Stimulated activated naive CD8-positive, alpha-beta T cell treated with anti-CD3 and anti-CD28 coated beads, Interleukin-15, Interleukin-2, amounts not matched to agents 100 ng/mL and 50 ng/mL, for 24 hours (primary cell): Measurements from ENCODE around the gene TMEM209.
"Not testable (repeated sequence)": the region's sequence is repeated elsewhere in the genome, so short reads cannot be mapped to it uniquely, and the experiment has no call there.

Experiments
- H3K27ac Mint-ChIP-seq: one replicate; pipeline ENCODE4 v1.8.0; 2021; ENCODE audit warnings: mild to moderate bottlenecking, mixed read lengths
- H3K27me3 Mint-ChIP-seq: one replicate; pipeline ENCODE4 v1.8.0; 2021; ENCODE audit warnings: mixed read lengths
- H3K36me3 Mint-ChIP-seq: one replicate; pipeline ENCODE4 v1.8.0; 2021; ENCODE audit warnings: low read depth, mixed read lengths
- H3K4me1 Mint-ChIP-seq: one replicate; pipeline ENCODE4 v1.8.0; 2021; ENCODE audit warnings: low read depth, mixed read lengths
- H3K4me3 Mint-ChIP-seq: one replicate; pipeline ENCODE4 v1.8.0; 2021; ENCODE audit warnings: mild to moderate bottlenecking, mixed read lengths
- H3K9me3 Mint-ChIP-seq: one replicate; pipeline ENCODE4 v1.8.0; 2021; ENCODE audit warnings: mixed read lengths

Gene TMEM209

DNA sequence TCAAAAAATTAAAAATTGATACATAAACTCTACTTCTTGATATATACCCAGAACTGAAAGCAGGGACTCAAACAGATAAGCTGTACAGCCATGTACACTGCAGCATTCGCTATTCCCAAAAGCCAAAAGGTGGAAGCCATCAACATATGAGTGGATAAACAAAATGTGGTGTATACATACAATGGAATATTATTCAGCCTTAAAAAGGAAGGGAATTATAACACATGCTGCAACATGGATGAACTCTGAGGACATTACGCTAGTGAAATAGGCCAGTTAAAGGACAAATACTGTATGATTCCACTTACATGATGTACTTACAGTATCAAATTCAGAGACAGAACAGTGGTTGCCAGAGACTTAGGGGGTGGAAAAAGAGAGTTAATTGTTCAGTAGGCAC, 8.1 kb downstream of the TMEM209 start:
- Mint-ChIP-seq H3K36me3 (peaks cover 70% of the 10 kb centered on the region), H3K4me3 (no peak overlapping the region)

DNA sequence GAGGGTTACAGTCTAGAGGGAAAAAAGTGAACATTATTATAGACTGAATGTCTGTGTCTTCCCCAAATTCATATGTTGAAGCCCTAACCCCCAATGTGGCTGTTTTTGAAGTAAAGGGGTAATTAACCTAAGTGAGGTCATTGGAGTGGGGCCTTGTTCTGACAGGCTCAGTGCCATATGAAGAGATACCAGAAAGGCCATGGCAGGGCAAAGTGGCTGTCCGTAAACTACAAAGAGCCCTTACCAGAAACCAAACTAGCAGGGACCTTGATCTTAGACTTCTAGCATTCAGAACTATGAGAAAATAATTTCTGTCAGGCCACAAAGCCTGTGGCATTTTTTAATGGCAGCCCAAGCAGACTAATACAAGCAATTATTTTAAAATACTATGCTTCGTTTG, 8.7 kb downstream of the TMEM209 start:
- Mint-ChIP-seq H3K9me3 (no peaks in the 10 kb centered on the region), H3K4me3 (no peak overlapping the region)

More for the DNA sequence above, 8.1 kb downstream of the TMEM209 start:
- Mint-ChIP-seq H3K27me3 (no peaks in the 10 kb centered on the region), H3K9me3 (no peaks in the 10 kb centered on the region), H3K4me1 (peaks cover 18% of the 10 kb centered on the region), H3K27ac (no peak overlapping the region)

DNA sequence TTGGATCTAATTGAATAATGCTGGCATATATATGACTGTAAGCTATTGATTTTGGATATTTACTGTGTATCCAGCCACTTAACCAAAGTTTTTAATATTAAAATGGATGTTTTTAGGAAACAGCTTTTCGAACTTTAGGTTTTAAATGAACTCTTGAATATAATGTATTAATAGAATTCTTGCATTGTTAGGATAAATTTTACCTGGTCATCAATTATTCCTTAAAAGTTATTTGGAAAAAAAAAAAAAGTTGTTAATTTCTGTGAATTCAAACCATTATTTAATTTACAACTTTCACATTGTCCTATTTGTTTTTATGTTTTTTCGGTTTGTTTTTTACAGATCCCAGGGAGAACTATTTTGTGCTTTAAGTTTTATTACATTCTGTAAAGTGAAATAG, 9.8 kb downstream of the TMEM209 start:
- no peak overlapping the region for H3K4me3 Mint-ChIP-seq
- no peaks in the 10 kb centered on the region for H3K27me3 Mint-ChIP-seq
- H3K4me1 Mint-ChIP-seq: peaks cover 10% of the 10 kb centered on the region
- H3K27ac Mint-ChIP-seq: no peak overlapping the region
- H3K36me3 Mint-ChIP-seq: peaks cover 69% of the 10 kb centered on the region
- H3K9me3 Mint-ChIP-seq: no peaks in the 10 kb centered on the region

More for the DNA sequence above, 8.7 kb downstream of the TMEM209 start:
- peaks cover 70% of the 10 kb centered on the region for H3K36me3 Mint-ChIP-seq
- peaks cover 14% of the 10 kb centered on the region for H3K4me1 Mint-ChIP-seq
- H3K27me3 Mint-ChIP-seq: no peaks in the 10 kb centered on the region
- H3K27ac Mint-ChIP-seq: no peak overlapping the region

DNA sequence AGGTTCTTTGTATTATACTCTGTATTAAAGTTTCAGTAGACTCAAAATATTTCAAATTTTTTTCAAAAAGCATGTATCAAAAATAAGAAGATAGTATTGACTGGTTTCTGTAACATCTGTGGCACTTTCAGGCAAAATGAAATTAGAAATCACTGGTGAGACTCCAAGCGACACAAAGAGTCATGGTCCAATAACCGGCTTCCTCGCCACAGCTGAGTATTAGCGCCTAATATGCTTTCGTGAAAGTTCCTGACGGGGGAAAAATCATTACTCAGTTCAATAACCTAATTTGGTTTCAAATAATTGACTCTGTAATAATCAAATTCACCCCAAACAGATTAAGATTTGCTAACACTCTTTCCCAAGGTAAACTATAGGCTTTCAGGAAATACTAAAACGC, 13.4 kb downstream of the TMEM209 start:
- no peak overlapping the region for H3K4me3 Mint-ChIP-seq
- H3K27ac Mint-ChIP-seq: no peak overlapping the region
- peaks cover 3% of the 10 kb centered on the region for H3K4me1 Mint-ChIP-seq
- H3K27me3 Mint-ChIP-seq: no peaks in the 10 kb centered on the region
- H3K36me3 Mint-ChIP-seq: peaks cover 68% of the 10 kb centered on the region
- no peaks in the 10 kb centered on the region for H3K9me3 Mint-ChIP-seq

DNA sequence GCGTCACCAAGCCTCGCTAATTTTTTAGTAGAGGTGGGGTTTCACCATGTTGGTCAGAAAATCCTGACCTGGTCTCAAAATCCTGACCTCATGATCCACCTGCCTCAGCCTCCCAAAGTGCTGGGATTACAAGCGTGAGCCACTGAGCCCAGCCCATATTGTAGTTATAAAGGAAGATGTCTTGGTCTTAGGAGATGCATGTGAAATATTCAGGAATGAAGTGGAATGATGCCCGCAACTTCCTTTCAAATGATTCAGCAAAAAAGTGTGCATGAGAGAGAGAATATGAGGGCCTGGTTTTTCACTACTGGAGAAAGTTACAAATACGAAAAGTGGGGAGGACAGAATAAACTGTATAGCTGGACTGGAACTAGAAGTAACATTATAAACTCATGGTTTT, 15.9 kb downstream of the TMEM209 start:
- Mint-ChIP-seq H3K27me3 (no peaks in the 10 kb centered on the region), H3K4me1 (peaks cover 6% of the 10 kb centered on the region), H3K27ac (no peak overlapping the region), H3K36me3 (peaks cover 60% of the 10 kb centered on the region), H3K9me3 (no peaks in the 10 kb centered on the region), H3K4me3 (no peak overlapping the region)

DNA sequence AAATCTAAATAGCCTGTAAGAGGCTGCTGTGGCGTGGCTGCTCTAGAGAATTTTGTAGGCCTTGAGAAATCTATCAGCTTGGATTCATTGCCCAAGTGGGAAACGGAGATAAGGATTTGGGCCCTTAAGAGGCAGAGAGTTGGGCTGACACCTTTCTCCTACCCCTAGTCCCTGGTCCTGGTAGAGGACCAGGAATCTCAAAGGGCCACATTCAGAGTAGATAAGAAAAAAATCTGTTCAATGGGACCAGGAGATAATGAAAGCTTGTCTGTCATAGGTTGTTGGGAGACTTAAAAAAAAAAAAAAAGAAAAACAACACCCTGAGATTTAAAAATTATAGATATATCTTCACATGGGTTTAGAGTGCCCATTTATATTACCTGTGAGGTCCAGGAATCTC, 17.8 kb downstream of the TMEM209 start:
- Mint-ChIP-seq H3K9me3 (no peaks in the 10 kb centered on the region), H3K27ac (no peak overlapping the region), H3K4me3 (no peak overlapping the region), H3K36me3 (peaks cover 66% of the 10 kb centered on the region), H3K27me3 (no peaks in the 10 kb centered on the region), H3K4me1 (peaks cover 20% of the 10 kb centered on the region)

DNA sequence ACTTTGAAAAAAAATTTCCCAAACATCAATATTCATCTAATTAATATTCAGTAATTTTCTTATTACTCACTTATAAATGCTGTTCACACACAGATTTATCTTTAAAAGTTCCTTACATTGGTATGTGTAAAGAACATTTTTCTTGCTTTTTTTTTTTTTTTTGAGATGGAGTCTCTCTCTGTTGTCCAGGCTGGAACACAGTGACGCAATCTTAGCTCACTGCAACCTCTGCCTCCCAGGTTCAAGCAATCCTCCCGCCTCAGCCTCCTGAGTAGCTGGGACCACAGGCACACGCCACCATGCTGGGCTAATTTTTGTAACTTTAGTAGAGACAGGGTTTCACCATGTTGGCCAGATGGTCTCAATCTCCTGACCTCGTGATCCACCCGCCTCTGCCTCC, 20.9 kb downstream of the TMEM209 start:
- H3K27me3 Mint-ChIP-seq: not testable (repeated sequence)
- H3K36me3 Mint-ChIP-seq: peaks cover 66% of the 10 kb centered on the region

DNA sequence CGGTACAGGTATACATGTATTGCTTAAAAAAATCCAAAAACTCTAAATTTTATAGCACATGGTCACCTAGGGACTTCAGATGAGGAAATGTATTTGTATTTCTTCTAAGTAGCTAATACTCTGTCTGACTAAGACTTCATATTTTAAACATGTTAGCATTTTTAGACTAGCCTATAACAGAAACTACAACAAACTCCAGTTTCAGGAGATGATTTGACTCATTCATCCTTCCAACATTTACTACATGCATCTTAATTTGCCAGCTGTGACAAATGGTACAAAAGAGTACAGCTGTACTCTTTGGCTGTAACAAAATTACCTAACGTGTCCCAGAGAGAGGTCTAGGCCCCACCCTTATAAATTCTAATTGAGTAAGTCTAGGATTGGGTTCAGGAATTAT, 22.2 kb downstream of the TMEM209 start:
- H3K27ac Mint-ChIP-seq: no peak overlapping the region
- peaks cover 67% of the 10 kb centered on the region for H3K36me3 Mint-ChIP-seq
- no peaks in the 10 kb centered on the region for H3K27me3 Mint-ChIP-seq
- H3K4me1 Mint-ChIP-seq: peaks cover 31% of the 10 kb centered on the region
- H3K4me3 Mint-ChIP-seq: no peak overlapping the region
- H3K9me3 Mint-ChIP-seq: no peaks in the 10 kb centered on the region

More for the DNA sequence above, 20.9 kb downstream of the TMEM209 start:
- H3K9me3 Mint-ChIP-seq, H3K4me3 Mint-ChIP-seq, H3K27ac Mint-ChIP-seq: not testable (repeated sequence)
- H3K4me1 Mint-ChIP-seq: peaks cover 35% of the 10 kb centered on the region

DNA sequence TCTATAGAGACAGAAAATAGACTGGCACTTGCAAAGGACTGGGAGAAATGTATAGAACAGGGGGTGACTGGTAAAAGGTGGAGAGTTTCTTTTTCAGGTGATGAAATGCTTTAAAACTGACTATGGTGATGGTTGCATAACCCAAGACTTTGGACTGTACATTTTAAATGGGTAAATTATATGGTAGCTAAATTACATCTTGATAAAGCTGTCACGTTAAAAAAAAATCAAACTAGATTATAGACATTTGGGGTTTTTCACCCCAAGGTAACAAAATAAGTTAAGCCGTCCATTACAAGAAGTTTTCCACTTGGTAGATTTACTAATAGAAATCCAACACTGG, 24.0 kb downstream of the TMEM209 start:
- peaks cover 71% of the 10 kb centered on the region for H3K36me3 Mint-ChIP-seq
- H3K4me1 Mint-ChIP-seq: peaks cover 29% of the 10 kb centered on the region
- no peaks in the 10 kb centered on the region for H3K27me3 Mint-ChIP-seq
- peak overlapping the region; percentile 30 for H3K4me3 Mint-ChIP-seq
- peak overlapping the region; percentile 91 for H3K27ac Mint-ChIP-seq
- no peaks in the 10 kb centered on the region for H3K9me3 Mint-ChIP-seq

DNA sequence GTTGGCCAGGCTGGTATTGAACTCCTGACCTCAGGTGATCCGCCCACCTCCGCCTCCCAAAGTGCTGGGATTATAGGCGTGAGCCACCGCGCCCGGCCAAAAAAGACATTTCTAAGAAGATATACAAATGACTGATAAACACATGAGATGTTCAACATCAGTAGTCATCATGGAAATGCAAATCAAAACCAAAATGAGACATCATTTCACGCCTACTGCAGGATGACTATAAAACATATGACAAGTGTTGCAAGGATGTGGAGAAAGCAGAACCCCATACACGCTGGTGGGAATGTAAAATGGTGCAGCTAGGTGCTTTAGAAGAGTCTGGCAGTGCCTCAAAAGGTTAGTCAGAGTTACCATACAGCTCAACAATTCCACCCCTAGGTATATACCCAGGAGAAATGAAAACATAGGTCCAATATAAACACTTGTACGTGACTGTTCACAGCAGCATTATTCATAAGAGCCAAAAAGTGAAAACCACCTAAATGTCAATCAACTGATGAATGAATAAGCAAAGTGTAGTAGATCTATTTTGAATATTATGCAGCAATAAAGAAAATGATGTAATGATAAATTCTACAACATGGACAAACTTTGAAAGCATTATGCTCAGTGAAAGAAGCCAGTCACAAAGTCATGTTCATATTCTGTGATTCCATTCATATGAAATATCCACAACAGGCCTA, 24.5 kb downstream of the TMEM209 start:
- H3K27me3 Mint-ChIP-seq: no peaks in the 10 kb centered on the region
- H3K9me3 Mint-ChIP-seq: no peaks in the 10 kb centered on the region
- H3K36me3 Mint-ChIP-seq: peaks cover 74% of the 10 kb centered on the region
- peak overlapping the region; percentile 30 for H3K4me3 Mint-ChIP-seq
- H3K27ac Mint-ChIP-seq: peak overlapping the region; percentile 91
- H3K4me1 Mint-ChIP-seq: peaks cover 29% of the 10 kb centered on the region

DNA sequence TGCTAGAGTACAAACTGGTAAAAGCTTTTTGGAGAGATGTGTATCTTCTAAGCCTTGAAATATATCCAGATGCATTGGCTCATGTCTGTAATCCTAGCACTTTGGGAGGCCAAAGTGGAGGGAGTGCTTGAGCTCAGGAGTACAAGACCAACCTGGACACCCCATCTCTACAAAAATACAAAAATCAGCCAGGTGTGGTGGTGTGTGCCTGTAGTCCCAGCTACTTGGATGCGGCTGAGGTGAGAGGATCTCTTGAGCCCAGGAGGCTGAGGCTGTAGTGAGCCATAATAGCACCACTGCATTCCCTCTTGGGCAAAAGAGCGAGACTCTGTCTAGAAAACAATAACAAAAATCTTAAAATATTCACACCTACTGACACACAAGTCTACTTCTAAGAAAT, 25.6 kb downstream of the TMEM209 start:
- no peak overlapping the region for H3K4me3 Mint-ChIP-seq
- no peaks in the 10 kb centered on the region for H3K9me3 Mint-ChIP-seq
- peaks cover 73% of the 10 kb centered on the region for H3K36me3 Mint-ChIP-seq
- H3K4me1 Mint-ChIP-seq: peaks cover 29% of the 10 kb centered on the region
- no peaks in the 10 kb centered on the region for H3K27me3 Mint-ChIP-seq
- no peak overlapping the region for H3K27ac Mint-ChIP-seq

DNA sequence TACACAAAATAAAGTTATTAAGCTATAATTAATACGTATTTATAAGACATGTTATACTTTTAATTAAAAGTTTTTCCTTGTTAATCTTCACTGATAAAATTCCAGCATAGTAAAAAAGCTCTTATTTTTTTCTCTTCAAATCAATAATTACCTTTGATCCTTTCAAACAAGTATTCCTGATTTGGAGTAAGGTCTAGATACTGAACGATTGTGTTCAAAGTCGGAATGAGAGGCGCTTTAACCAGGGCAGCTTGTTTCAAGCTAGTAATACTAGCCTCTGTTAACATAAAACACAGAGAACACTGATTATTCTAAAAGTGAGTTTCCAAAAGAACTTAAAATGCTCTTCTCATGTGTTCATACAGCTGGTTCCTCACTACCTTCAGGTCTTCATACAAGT, 27.0 kb downstream of the TMEM209 start:
- peaks cover 73% of the 10 kb centered on the region for H3K36me3 Mint-ChIP-seq
- H3K4me1 Mint-ChIP-seq: peaks cover 23% of the 10 kb centered on the region
- no peaks in the 10 kb centered on the region for H3K9me3 Mint-ChIP-seq
- no peak overlapping the region for H3K4me3 Mint-ChIP-seq
- no peaks in the 10 kb centered on the region for H3K27me3 Mint-ChIP-seq
- H3K27ac Mint-ChIP-seq: no peak overlapping the region

DNA sequence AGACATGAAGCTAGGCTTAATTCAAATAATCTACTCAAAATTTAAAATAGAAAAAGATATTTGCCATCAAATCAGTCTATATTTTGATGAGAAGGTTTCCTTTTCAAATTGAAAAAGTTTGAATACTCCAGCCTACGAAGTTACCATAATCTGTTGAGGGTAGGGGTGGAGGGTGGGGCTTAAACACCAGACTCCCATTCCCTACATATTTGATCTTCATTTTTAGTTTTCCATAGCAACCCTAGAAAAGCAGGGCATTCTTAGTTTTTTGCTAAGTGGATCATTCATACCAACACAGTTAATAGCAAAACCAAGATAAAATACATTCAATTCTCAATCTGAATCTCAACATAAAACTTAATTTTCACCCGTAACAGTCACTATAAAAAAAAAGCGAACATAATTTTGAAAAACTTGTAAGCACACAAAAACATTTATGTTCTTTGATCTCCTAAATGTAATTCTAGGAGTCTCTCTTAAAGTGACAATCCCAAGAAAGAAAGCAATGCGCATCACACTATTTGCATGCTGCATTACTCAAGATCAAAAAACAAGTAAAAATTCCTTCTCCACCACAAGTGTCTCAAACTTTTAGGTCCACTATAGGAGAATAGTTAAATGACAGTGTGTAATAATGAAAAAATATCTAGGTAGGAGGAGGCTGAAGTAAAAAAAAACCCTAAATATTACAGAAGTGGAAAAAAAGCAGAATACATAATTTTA, 30.8 kb downstream of the TMEM209 start:
- H3K36me3 Mint-ChIP-seq: peaks cover 68% of the 10 kb centered on the region
- no peak overlapping the region for H3K27ac Mint-ChIP-seq
- H3K27me3 Mint-ChIP-seq: no peaks in the 10 kb centered on the region
- H3K4me3 Mint-ChIP-seq: no peak overlapping the region
- no peaks in the 10 kb centered on the region for H3K4me1 Mint-ChIP-seq
- no peaks in the 10 kb centered on the region for H3K9me3 Mint-ChIP-seq

DNA sequence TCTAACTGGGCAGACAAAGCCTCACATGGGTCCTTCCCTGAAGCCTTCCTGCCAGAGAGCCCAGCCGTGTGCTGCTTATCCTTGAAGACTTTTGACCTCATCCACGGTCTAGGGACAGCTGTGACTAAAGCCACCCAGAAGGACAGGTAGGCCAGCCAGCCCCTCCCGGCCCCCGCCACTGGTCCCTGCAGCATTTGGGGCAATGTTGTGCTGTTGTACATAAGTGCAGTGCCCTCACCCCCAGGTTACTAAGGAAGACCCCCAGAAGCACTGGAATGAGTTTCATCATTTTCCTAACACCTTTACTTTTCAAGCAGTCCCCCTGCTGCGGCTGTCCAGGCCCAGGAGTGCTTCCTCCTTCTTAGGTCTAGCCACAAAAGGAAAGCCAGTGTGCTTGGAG, 43.0 kb downstream of the TMEM209 start:
- H3K27me3 Mint-ChIP-seq: no peaks in the 10 kb centered on the region
- H3K36me3 Mint-ChIP-seq: peaks cover 85% of the 10 kb centered on the region

DNA sequence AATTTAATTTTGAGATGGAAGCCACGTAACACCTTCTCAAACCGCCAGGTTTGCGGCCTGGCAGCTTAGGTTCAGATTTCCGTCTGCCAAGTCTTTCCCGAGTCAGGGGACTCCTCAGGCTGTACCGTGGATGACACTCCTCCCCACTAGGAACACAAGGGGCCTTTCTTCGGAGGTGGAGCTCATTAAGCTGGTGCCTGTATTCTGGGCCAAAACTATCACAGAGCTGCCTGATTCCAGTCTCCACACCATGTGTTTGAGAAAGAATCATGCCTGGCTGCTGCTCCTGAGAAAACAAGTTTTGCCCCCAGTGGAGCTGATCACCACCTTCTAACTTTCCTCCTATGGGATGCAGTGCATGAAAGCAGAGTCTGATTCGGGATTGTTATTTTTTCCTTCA, 44.8 kb downstream of the TMEM209 start:
- no peaks in the 10 kb centered on the region for H3K9me3 Mint-ChIP-seq

More for the DNA sequence above, 43.0 kb downstream of the TMEM209 start:
- Mint-ChIP-seq H3K27ac (no peak overlapping the region), H3K4me3 (no peak overlapping the region), H3K4me1 (no peaks in the 10 kb centered on the region), H3K9me3 (no peaks in the 10 kb centered on the region)

DNA sequence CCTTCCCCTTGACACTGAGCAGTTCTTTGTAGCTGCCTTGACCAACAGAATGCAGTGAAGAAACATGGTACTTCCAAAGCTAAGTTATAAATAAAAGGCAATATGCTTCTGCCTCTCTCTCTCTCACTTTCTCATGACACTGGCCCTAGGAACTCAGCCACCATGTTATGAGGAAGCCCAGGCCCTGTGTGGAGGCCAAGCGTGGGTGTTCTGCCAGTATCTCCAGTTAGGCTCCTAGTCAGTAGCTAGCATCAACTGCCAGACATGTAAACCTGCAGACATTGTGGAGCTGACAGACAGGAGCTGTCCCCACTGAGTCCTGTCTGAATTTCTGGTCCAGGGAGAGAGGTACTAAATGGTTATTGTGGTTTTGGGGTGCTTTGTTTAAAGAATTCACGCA, 45.2 kb downstream of the TMEM209 start:
- Mint-ChIP-seq H3K9me3 (no peaks in the 10 kb centered on the region), H3K36me3 (peaks cover 74% of the 10 kb centered on the region), H3K27ac (no peak overlapping the region), H3K4me3 (no peak overlapping the region), H3K27me3 (peaks cover 4% of the 10 kb centered on the region), H3K4me1 (no peaks in the 10 kb centered on the region)

More for the DNA sequence above, 44.8 kb downstream of the TMEM209 start:
- peak overlapping the region; percentile 14 for H3K27ac Mint-ChIP-seq
- H3K4me3 Mint-ChIP-seq: no peak overlapping the region
- H3K4me1 Mint-ChIP-seq: no peaks in the 10 kb centered on the region
- peaks cover 79% of the 10 kb centered on the region for H3K36me3 Mint-ChIP-seq
- H3K27me3 Mint-ChIP-seq: peaks cover 2% of the 10 kb centered on the region
